GM12865 (cell line): ENCODE measurements around the gene SART1.

ENCODE experiments used
- DNase-seq: peaks from one replicate; pipeline ENCODE4 v3.0.0; 2010; ENCODE audit warnings: low read depth
- H3K4me3 ChIP-seq: 2 replicates; pipeline ENCODE4 v1.5.1; 2011; ENCODE audit warnings: mild to moderate bottlenecking, low read depth, low read length, control low read depth
- TF ChIP-seq, protein P1 (sequence below): IDR thresholded peaks from 2 replicates; pipeline ENCODE4 v1.5.1; 2011; ENCODE audit warnings: low read length, control low read depth, low read depth, inconsistent platforms; ENCODE audit not compliant: insufficient read depth; ENCODE audit errors: missing control alignments

The SART1 gene

DNA sequence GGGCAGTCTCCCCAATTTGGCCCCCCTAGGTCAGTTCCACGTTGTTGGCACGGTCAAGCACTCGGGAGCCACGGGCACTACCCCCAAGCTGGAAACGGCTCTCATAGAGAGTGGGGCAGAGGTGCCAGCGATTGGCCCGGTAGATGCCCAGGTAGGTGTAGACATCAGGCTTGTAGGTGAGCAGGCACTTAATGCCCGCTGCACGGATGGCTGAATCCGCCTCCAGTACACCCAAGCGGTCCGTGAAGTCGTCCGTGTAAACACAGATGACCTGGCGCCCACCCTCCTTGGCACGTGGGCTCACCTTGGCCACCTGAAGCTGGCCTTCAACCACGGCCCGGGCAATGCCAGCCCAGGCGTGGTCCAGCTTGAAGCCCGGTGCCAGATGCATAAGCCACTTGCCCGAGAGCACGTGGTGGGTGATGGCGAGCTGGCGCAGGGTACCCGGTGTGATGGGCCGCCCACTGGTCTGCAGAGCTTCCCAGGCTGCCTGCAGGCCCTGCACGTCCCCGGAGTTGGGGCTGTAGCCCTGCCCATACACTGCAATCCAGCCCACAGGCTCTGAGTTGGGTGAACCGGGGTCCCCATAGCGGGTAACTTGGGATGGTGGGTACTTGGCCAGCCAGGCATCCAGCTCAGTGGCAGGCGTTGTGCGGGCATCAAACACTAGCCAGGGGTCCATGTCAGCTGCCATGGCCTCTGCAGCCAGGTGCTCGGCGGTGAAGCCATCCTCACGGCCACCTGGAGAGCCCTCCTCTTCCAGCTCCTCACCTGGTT is 43.9 kb upstream of the SART1 start:
- peak overlapping the region; percentile 92 for H3K4me3 ChIP-seq
- TF ChIP-seq, protein P1, sequence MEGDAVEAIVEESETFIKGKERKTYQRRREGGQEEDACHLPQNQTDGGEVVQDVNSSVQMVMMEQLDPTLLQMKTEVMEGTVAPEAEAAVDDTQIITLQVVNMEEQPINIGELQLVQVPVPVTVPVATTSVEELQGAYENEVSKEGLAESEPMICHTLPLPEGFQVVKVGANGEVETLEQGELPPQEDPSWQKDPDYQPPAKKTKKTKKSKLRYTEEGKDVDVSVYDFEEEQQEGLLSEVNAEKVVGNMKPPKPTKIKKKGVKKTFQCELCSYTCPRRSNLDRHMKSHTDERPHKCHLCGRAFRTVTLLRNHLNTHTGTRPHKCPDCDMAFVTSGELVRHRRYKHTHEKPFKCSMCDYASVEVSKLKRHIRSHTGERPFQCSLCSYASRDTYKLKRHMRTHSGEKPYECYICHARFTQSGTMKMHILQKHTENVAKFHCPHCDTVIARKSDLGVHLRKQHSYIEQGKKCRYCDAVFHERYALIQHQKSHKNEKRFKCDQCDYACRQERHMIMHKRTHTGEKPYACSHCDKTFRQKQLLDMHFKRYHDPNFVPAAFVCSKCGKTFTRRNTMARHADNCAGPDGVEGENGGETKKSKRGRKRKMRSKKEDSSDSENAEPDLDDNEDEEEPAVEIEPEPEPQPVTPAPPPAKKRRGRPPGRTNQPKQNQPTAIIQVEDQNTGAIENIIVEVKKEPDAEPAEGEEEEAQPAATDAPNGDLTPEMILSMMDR = no peak
- no peak for DNase-seq

DNA sequence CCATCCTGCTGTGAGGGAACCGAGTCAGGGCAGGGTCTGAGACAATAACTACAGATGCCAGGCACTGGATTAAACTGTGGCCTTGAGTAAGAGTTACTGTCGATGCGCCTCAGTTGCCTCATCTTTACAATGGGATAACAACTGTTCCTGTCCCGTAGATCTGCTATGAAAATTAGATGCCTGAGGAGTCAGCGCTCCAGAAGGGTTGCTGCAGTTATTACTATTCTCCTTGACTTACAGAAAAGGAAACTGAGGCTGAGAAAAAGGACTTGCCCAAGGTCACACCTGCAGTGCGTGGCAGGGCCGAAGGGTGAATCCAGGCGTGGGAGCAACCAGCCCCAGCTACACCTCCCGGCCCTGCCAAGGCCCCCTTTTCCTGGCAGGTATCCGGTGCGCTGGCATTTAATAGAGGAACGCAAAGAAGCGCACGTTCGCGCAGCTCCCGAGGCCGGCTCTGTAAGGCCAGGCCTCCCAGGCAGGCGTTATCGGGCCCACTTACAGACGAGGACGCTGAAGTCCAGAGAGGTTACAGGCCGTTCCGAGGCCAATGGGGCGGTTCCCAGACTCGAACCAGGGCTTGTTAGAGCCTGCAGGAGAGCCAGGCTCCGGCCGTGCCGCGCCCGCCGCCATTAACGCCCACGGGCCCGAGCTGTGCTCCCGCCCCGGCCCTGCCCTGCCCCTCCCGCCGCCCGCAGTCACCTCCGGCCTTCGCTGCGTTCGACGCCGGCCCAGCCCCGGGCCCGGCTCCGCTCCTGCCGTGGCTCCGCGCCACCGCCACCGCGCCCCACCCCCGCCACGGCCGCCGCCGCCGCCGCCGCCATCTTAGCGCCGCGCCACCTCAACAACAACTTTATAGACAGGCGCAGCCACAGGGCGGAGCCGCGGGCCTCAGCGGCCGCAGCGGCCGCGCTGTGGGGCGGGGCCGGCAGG is 43.1 kb upstream of the SART1 start, which contains the start of gene C11orf68:
C11orf68 (minus strand) TSS at position 852 of the 930 bp plus-strand sequence; CDS start at position 821, 31 bp downstream.
- peak; percentile 57 for DNase-seq
- TF ChIP-seq, protein P1 = no peak
- H3K4me3 ChIP-seq = peak within 1 kb of the TSS; percentile 92

DNA sequence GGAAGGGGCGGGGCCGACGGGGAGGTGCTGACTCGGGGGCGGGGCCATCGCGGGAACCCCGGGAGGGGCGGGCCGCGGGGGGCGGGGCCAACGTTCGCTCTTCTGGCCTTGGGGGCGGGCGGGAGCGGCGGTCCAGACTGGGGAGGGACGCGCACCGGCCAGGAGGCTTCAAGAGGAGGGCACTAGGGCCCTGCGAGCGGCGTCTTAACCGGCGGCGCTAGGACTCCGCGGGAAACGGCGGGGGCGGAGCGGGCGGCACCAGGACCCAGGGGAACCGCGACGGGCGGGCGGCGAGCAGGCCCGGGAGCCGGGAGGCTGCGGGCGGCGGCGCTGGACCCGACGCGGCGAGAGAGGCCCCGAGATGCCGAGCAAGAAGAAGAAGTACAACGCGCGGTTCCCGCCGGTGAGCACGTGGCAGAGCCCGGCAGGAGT is 42.4 kb upstream of the SART1 start, which contains the start of gene DRAP1:
DRAP1 (plus strand) TSS at position 286 of the 432 bp plus-strand sequence; CDS start at position 362, 76 bp downstream.
- peak within 1 kb of the TSS; percentile 92 for H3K4me3 ChIP-seq
- TF ChIP-seq, protein P1 = no peak
- DNase-seq = peak; percentile 99

DNA sequence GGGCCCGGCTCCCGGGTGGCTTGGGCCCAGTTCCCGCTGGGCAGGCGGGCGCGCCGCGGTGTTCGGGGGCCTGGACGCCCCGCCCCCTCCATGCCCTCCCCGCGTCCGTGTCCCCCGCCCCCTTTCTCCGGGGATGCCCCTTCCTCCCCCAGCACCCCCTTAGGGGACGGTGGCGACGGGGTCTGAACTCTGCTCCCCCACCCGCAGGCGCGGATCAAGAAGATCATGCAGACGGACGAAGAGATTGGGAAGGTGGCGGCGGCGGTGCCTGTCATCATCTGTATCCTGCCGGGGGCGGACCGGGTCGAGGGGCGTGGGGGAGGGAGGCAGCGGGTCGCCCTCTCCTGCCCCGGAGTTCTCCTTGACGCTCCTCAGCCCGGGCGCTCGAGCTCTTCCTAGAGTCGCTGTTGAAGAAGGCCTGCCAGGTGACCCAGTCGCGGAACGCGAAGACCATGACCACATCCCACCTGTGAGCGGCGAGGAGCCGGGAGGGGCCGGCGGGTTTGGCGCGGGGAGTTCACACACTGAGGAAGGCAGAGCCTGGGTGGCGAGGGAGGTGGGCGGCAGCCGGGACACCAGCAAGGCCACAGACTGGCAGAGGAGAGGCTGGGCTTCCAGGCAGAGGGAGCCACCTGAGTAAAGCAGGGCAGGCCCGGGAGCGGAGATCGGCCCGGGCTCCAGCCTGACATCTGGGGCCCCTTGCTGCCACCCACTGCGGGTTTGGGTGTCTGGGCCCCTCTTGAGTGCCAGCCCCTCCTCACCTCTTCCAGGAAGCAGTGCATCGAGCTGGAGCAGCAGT is 41.8 kb upstream of the SART1 start:
- DNase-seq = peak; percentile 56
- H3K4me3 ChIP-seq = peak overlapping the region; percentile 80
- TF ChIP-seq, protein P1 = no peak

DNA sequence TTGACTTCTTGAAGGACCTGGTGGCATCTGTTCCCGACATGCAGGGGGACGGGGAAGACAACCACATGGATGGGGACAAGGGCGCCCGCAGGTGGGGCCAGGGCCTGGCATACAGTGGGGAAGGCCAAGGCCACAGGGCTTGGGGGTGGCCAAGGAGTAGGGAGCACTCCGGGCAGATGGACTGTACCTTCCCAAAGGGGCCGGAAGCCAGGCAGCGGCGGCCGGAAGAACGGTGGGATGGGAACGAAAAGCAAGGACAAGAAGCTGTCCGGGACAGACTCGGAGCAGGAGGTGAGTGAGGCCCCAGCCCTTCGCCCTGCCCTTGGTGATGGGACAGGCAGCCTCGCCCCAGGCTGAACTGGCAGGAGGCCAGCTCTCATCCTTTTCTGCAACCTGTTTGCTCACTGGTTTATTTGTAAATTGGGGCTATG is 41.1 kb upstream of the SART1 start:
- no peak for DNase-seq
- TF ChIP-seq, protein P1 = no peak
- H3K4me3 ChIP-seq = peak overlapping the region; percentile 80

DNA sequence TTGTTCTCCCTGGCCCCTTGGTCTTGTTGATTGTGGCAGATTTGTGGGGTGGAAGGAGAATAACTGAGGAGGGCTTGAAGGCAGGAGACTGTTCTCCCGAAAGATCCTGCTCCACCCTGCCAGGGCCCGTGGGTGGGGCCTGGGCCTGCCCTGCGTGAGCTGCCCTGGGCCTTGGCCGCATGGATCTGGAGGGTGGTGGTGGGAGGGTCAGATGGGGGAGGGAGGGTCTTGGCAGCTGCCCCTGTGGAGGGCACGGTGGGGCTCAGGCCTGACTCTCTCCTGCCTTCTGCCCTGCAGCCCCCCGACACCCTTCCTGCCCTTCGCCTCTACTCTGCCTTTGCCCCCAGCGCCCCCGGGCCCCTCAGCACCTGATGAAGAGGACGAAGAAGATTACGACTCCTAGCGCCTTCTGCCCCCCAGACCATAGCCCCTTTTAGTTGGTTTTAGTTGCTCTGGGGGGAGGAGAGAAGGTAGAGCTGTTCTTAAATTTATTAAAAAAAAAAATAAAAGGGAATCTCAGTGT is 40.4 kb upstream of the SART1 start:
- DNase-seq = no peak
- no peak overlapping the region for H3K4me3 ChIP-seq

More for the DNA sequence above, 40.4 kb upstream of the SART1 start:
- TF ChIP-seq, protein P1 = no peak
